ENCODE results near the gene GAB3. TPM values are rescaled to one million over a fixed set of nuclear protein-coding genes. Genes with fewer than 3 reads are reported as not detected.

GAB3 gene
- total RNA-seq, 1 experiment from 2014 or later: not detected

DNA sequence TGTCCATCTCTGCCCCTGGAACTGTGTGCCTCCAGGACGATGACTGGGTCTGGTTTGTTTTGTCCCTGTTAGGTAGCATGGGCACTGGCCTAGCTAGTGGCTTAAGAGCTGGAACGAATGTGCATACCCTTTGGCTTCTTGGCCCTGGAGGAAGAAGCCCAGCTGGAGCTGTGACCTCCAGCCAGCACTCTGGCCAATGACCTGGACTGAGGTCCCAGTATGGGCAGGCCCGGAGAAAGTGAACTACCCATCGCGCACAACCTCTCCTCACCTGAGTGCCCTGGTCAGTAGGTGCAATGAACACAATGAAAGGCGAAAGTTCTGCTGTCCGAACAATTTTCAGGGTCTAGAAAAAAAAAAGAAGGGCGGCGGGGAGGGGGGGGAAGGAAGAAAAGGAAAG, 30.1 kb upstream of the GAB3 start:
- H3K4me1 ChIP-seq: peaks cover 7% of the 10 kb centered on the region; the same call in 1 of the 2 replicates
- intact Hi-C loops (cut with micrococcal nuclease; ENCODE audit: unreplicated experiment): no loop called here
- TF ChIP-seq, protein P1, sequence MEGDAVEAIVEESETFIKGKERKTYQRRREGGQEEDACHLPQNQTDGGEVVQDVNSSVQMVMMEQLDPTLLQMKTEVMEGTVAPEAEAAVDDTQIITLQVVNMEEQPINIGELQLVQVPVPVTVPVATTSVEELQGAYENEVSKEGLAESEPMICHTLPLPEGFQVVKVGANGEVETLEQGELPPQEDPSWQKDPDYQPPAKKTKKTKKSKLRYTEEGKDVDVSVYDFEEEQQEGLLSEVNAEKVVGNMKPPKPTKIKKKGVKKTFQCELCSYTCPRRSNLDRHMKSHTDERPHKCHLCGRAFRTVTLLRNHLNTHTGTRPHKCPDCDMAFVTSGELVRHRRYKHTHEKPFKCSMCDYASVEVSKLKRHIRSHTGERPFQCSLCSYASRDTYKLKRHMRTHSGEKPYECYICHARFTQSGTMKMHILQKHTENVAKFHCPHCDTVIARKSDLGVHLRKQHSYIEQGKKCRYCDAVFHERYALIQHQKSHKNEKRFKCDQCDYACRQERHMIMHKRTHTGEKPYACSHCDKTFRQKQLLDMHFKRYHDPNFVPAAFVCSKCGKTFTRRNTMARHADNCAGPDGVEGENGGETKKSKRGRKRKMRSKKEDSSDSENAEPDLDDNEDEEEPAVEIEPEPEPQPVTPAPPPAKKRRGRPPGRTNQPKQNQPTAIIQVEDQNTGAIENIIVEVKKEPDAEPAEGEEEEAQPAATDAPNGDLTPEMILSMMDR (IDR thresholded peaks at IDR 0.05; ENCODE audit: insufficient read depth in 1 of 2, low read depth in 1 of 2, low read length in 1 of 2, severe bottlenecking in 1 of 2, unreplicated experiment in 1 of 2): no peak
- no peaks in the 10 kb centered on the region for H3K27me3 Mint-ChIP-seq (ENCODE audit: insufficient read depth, unreplicated experiment)
- no peaks in the 10 kb centered on the region for H3K36me3 ChIP-seq (ENCODE audit: control insufficient read depth, insufficient read depth, low read length)
- no peak overlapping the region for H3K4me3 Mint-ChIP-seq (ENCODE audit: unreplicated experiment)
- no TSS peak for BruUV-seq (replicated peaks)
- H3K4me1 Mint-ChIP-seq (ENCODE audit: low read depth, unreplicated experiment): peaks cover 13% of the 10 kb centered on the region
- no peak for DNase-seq
- no peaks in the 10 kb centered on the region for H3K9me3 ChIP-seq
- CTCF ChIA-PET: interaction anchor here (1.0 kb wide), 1 partner anchor 18 kb away, joined by 3 read pairs; the partner anchor contains the start of gene DKC1
- no peak overlapping the region for H3K4me3 ChIP-seq (ENCODE audit: low read depth, low read length)
- peaks cover 40% of the 10 kb centered on the region for H3K36me3 Mint-ChIP-seq (ENCODE audit: insufficient read depth, unreplicated experiment)
- H3K9me3 Mint-ChIP-seq (ENCODE audit: unreplicated experiment): no peaks in the 10 kb centered on the region
- no peaks in the 10 kb centered on the region for H3K27me3 ChIP-seq (replicated peaks; ENCODE audit: control insufficient read depth, insufficient read depth, low read length)
- H3K27ac Mint-ChIP-seq (ENCODE audit: unreplicated experiment): no peak overlapping the region
- POLR2A ChIA-PET: interaction anchor here (1.1 kb wide), 1 partner anchor 24 kb away, joined by 3 read pairs; the partner anchor contains the start of gene MPP1

DNA sequence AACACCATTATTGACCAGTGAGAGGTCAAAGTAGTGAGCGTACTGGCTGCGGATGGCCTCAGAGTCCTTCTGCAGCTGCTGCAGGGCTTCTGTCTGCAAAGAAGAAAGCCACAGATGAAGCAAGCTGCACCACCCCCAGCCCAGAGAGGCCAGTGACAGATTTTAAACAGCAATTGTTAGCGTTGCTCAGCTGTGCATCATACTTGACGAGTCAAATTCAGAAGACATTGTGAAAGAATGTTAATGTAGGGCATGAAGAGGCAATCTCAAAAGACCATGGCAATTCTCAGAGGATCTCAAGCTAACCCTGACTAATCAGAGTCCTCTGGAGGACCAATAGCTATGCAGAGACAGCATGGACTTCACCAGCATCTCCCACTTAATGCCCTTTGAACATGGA, 28.4 kb upstream of the GAB3 start:
- H3K27me3 ChIP-seq (replicated peaks; ENCODE audit: control insufficient read depth, insufficient read depth, low read length): no peaks in the 10 kb centered on the region
- H3K4me3 ChIP-seq (ENCODE audit: low read depth, low read length): no peak overlapping the region
- Mint-ChIP-seq H3K4me3 (ENCODE audit: unreplicated experiment) (no peak overlapping the region), H3K27me3 (ENCODE audit: insufficient read depth, unreplicated experiment) (no peaks in the 10 kb centered on the region), H3K36me3 (ENCODE audit: insufficient read depth, unreplicated experiment) (peaks cover 51% of the 10 kb centered on the region), H3K9me3 (ENCODE audit: unreplicated experiment) (no peaks in the 10 kb centered on the region), H3K4me1 (ENCODE audit: low read depth, unreplicated experiment) (peaks cover 8% of the 10 kb centered on the region), H3K27ac (ENCODE audit: unreplicated experiment) (no peak overlapping the region)
- BruUV-seq (replicated peaks): no TSS peak
- CTCF ChIA-PET: no interaction called here
- TF ChIP-seq, protein P1 (IDR thresholded peaks at IDR 0.05; ENCODE audit: insufficient read depth in 1 of 2, low read depth in 1 of 2, low read length in 1 of 2, severe bottlenecking in 1 of 2, unreplicated experiment in 1 of 2): no peak
- no peaks in the 10 kb centered on the region; the same call in 1 of the 2 replicates for H3K4me1 ChIP-seq
- intact Hi-C loops (cut with micrococcal nuclease; ENCODE audit: unreplicated experiment): no loop called here
- DNase-seq: no peak
- H3K36me3 ChIP-seq (ENCODE audit: control insufficient read depth, insufficient read depth, low read length): no peaks in the 10 kb centered on the region
- POLR2A ChIA-PET: no interaction called here
- H3K9me3 ChIP-seq: no peaks in the 10 kb centered on the region

DNA sequence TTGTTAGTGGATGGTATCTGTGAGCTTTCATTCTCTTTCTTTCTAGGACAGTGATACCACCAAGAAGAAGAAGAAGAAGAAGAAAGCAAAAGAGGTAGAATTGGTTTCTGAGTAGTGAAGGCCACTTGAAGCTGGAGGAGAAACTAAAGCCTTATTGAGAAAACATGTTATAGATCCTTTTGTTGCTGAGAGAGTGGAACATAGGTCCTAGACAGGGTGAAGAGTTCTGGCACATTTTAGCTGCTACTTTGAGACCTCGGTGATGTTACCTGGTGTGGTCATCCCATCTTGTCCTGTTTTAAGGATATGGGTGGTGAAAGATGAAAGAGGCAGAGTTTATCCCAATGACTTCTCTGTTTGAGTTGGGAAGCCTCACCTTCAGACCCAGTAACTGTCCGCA, 25.9 kb upstream of the GAB3 start:
- Mint-ChIP-seq H3K27me3 (ENCODE audit: insufficient read depth, unreplicated experiment) (no peaks in the 10 kb centered on the region), H3K4me3 (ENCODE audit: unreplicated experiment) (no peak overlapping the region), H3K4me1 (ENCODE audit: low read depth, unreplicated experiment) (no peaks in the 10 kb centered on the region), H3K27ac (ENCODE audit: unreplicated experiment) (no peak overlapping the region), H3K9me3 (ENCODE audit: unreplicated experiment) (no peaks in the 10 kb centered on the region), H3K36me3 (ENCODE audit: insufficient read depth, unreplicated experiment) (peaks cover 70% of the 10 kb centered on the region)
- no TSS peak for BruUV-seq (replicated peaks)
- Histone ChIP-seq H3K27me3 (replicated peaks; ENCODE audit: control insufficient read depth, insufficient read depth, low read length) (no peaks in the 10 kb centered on the region), H3K4me3 (ENCODE audit: low read depth, low read length) (no peak overlapping the region), H3K36me3 (ENCODE audit: control insufficient read depth, insufficient read depth, low read length) (no peaks in the 10 kb centered on the region), H3K9me3 (no peaks in the 10 kb centered on the region), H3K4me1 (no peaks in the 10 kb centered on the region)
- intact Hi-C loops (cut with micrococcal nuclease; ENCODE audit: unreplicated experiment): no loop called here
- ChIA-PET POLR2A (interaction anchor here (0.5 kb wide), 1 partner anchor 23 kb away, joined by 4 read pairs; no protein-coding TSS in a partner anchor), CTCF (interaction anchor here (1.1 kb wide), 1 partner anchor 10 kb away, joined by 4 read pairs; no protein-coding TSS in a partner anchor)
- TF ChIP-seq, protein P1 (IDR thresholded peaks at IDR 0.05; ENCODE audit: insufficient read depth in 1 of 2, low read depth in 1 of 2, low read length in 1 of 2, severe bottlenecking in 1 of 2, unreplicated experiment in 1 of 2): no peak
- no peak for DNase-seq

Data from Caco-2 (cell line).